CD14-positive monocyte (primary cell): ENCODE measurements around the gene SCAF4. TPM values are rescaled to one million over a fixed set of nuclear protein-coding genes. Genes with fewer than 3 reads are reported as not detected.
A peak's percentile ranks its signal among the peaks of the same experiment; 100 is the strongest.

Source experiments
- DNase-seq, 3 donors: peaks; one replicate each; pipeline ENCODE4 v3.0.0-alpha.2; 2011 to 2022
- H2AFZ ChIP-seq: 2 replicates; pipeline ENCODE4 v1.6.0; 2012; ENCODE audit warnings: mild to moderate bottlenecking, low read depth, low read length, inconsistent platforms; ENCODE audit not compliant: insufficient read depth, poor library complexity, severe bottlenecking
- H3K27ac ChIP-seq, 2 donors: 1 replicate in 1 of 2; 2 replicates in 1 of 2; pipeline ENCODE4 v1.5.1; 2012 to 2013; ENCODE audit warnings: low read length in 2 of 2, control low read depth in 1 of 2, inconsistent platforms in 1 of 2, low read depth in 1 of 2, mild to moderate bottlenecking in 1 of 2
- H3K27me3 ChIP-seq, 2 donors: one replicate each; pipeline versions ENCODE4 v1.6.0 to v1.6.1; 2011 to 2013; ENCODE audit warnings: low read length in 2 of 2; ENCODE audit not compliant: control insufficient read depth in 2 of 2, insufficient read depth in 2 of 2
- H3K36me3 ChIP-seq, 2 donors: replicated peaks in 1 of 2; 1 replicate in 1 of 2; 2 replicates in 1 of 2; pipeline versions ENCODE4 v1.5.1 to v1.6.1; 2012 to 2013; ENCODE audit warnings: low read length in 2 of 2, control low read depth in 1 of 2, inconsistent platforms in 1 of 2, mild to moderate bottlenecking in 1 of 2; ENCODE audit not compliant: insufficient read depth in 2 of 2, control insufficient read depth in 1 of 2
- H3K4me1 ChIP-seq, 2 donors: 1 replicate in 1 of 2; 2 replicates in 1 of 2; pipeline versions ENCODE4 v1.5.1 to v1.6.1; 2012 to 2013; ENCODE audit warnings: low read length in 2 of 2, control low read depth in 1 of 2, inconsistent platforms in 1 of 2, mild to moderate bottlenecking in 1 of 2, moderate library complexity in 1 of 2; ENCODE audit not compliant: insufficient read depth in 2 of 2, control insufficient read depth in 1 of 2
- H3K4me2 ChIP-seq: replicated peaks from 2 replicates; pipeline ENCODE3; 2012; ENCODE audit warnings: low read length, moderate library complexity, mild to moderate bottlenecking; ENCODE audit not compliant: poor library complexity, severe bottlenecking; ENCODE audit errors: extremely low read depth
- H3K4me3 ChIP-seq, 3 experiments: fragments of 200-600 bp in 1 of 3; sonication (generic) in 1 of 3; replicated peaks in 1 of 3; 1 replicate in 2 of 3; 2 replicates in 1 of 3; pipeline ENCODE4 v1.5.1; 2011 to 2013; ENCODE audit warnings: low read length in 3 of 3, mild to moderate bottlenecking in 3 of 3, control low read depth in 2 of 3, low read depth in 2 of 3, inconsistent platforms in 1 of 3, moderate library complexity in 1 of 3
- H3K79me2 ChIP-seq: 2 replicates; pipeline ENCODE4 v1.6.0; 2012; ENCODE audit warnings: mild to moderate bottlenecking, control low read depth, inconsistent platforms, low read length, moderate library complexity; ENCODE audit not compliant: insufficient read depth
- H3K9ac ChIP-seq: 2 replicates; pipeline ENCODE4 v1.6.0; 2017; ENCODE audit warnings: low read length, mild to moderate bottlenecking; ENCODE audit not compliant: insufficient read depth, poor library complexity, severe bottlenecking
- H3K9me3 ChIP-seq, 2 donors: replicated peaks in 1 of 2; 1 replicate in 1 of 2; 2 replicates in 1 of 2; pipeline versions ENCODE4 v1.5.1 to v1.6.1; 2012 to 2013; ENCODE audit warnings: low read length in 2 of 2, control low read depth in 1 of 2; ENCODE audit not compliant: control insufficient read depth in 1 of 2, insufficient read depth in 1 of 2
- H4K20me1 ChIP-seq: 2 replicates; pipeline ENCODE4 v1.6.0; 2012; ENCODE audit warnings: mild to moderate bottlenecking, low read length, control low read depth, moderate library complexity; ENCODE audit not compliant: insufficient read depth
- H3K27ac Mint-ChIP-seq, 7 donors: one replicate each; pipeline ENCODE4 v1.8.0; 2020; ENCODE audit warnings: mild to moderate bottlenecking in 7 of 7, mixed read lengths in 7 of 7, moderate library complexity in 6 of 7, inconsistent platforms in 2 of 7
- H3K27me3 Mint-ChIP-seq, 3 donors: one replicate each; pipeline ENCODE4 v1.8.0; 2021 to 2022; ENCODE audit warnings: low read depth in 3 of 3, mild to moderate bottlenecking in 3 of 3, mixed read lengths in 3 of 3, moderate library complexity in 3 of 3, inconsistent platforms in 1 of 3
- H3K36me3 Mint-ChIP-seq, 2 donors: one replicate each; pipeline ENCODE4 v1.8.0; 2020; ENCODE audit warnings: mixed read lengths in 2 of 2, inconsistent platforms in 1 of 2, mild to moderate bottlenecking in 1 of 2
- H3K4me1 Mint-ChIP-seq: one replicate; pipeline ENCODE4 v1.8.0; 2020; ENCODE audit warnings: mild to moderate bottlenecking, mixed read lengths
- H3K4me3 Mint-ChIP-seq, 2 donors: one replicate each; pipeline ENCODE4 v1.8.0; 2020; ENCODE audit warnings: mild to moderate bottlenecking in 2 of 2, mixed read lengths in 2 of 2, moderate library complexity in 1 of 2
- H3K9me3 Mint-ChIP-seq, 7 donors: one replicate each; pipeline ENCODE4 v1.8.0; 2020 to 2022; ENCODE audit warnings: mixed read lengths in 7 of 7, mild to moderate bottlenecking in 6 of 7, moderate library complexity in 6 of 7, inconsistent platforms in 2 of 7
- CTCF ChIP-seq: fragments of 200-600 bp; IDR thresholded peaks from one replicate; pipeline ENCODE4 v1.8.0; 2022; ENCODE audit warnings: antibody characterized with exemption, mild to moderate bottlenecking
- WGBS: methylation state at CpG from one replicate; pipeline ENCODE4 v1.1.5; 2013; ENCODE audit warnings: missing lambda C conversion rate; ENCODE audit not compliant: insufficient coverage; 5-methylcytosine and 5-hydroxymethylcytosine counted together
- intact Hi-C, 2 donors: fragments of 100-400 bp; cut with micrococcal nuclease; formaldehyde crosslinking; loops; one replicate each; pipeline versions ENCODE4 v1.15.0 to v1.15.1; 2023
- polyA plus RNA-seq, 3 donors: library from polyadenylated mRNA; depleted of rRNA in 1 of 3; unstranded in 2 of 3; stranded (reverse) in 1 of 3; fragments of 300-500 nt in 2 of 3; fragments of >200 nt in 1 of 3; fragmentation: Illumina TruSeq in 2 of 3; gene quantifications; 1 replicate in 2 of 3; 2 replicates in 1 of 3; pipeline ENCODE4 v1.2.3, GENCODE V29; 2012 to 2021

Gene SCAF4
- polyA plus RNA-seq, 3 donors: 4.6 to 28.7 (median 11.3) TPM

- Mint-ChIP-seq H3K27ac (no peak overlapping the region), H3K9me3 (peaks cover 0 to 4% (median 0%) of the 10 kb centered on the region in 7 donors), H3K27me3 (peaks cover 0 to 3% (median 0%) of the 10 kb centered on the region in 3 donors), H3K4me3 (no peak overlapping the region), H3K4me1 (peaks cover 10% of the 10 kb centered on the region), H3K36me3 (no peaks in the 10 kb centered on the region)
- no peak for DNase-seq
- Histone ChIP-seq H3K9ac (no peak overlapping the region), H4K20me1 (peaks cover 9% of the 10 kb centered on the region), H2AFZ (no peak overlapping the region), H3K79me2 (peaks cover 17% of the 10 kb centered on the region), H3K4me2 (no peak overlapping the region), H3K27me3 (no peaks in the 10 kb centered on the region), H3K27ac (no peak overlapping the region), H3K4me3 (no peak overlapping the region), H3K9me3 (no peaks in the 10 kb centered on the region), H3K36me3 (no peaks in the 10 kb centered on the region), H3K4me1 (peaks cover 14 to 22% of the 10 kb centered on the region in 2 donors)
- intact Hi-C loops: loop anchor here in 1 of 2 donors (10.0 kb wide), 1 partner anchor 659 kb away; the partner anchor contains the start of gene URB1
- TF ChIP-seq CTCF: no peak
- WGBS: 81% methylated on average over 2 of the region's 4 CpGs
Measured at GRCh38 chr21:31735511-31735992, 3.6 kb upstream of the SCAF4 start.

GRCh38 chr21:31733551-31734149, 1.7 kb upstream of the SCAF4 start:
- 75% methylated on average over 6 of the region's 6 CpGs for WGBS
- H3K9ac ChIP-seq: no peak overlapping the region
- peaks cover 36% of the 10 kb centered on the region for H3K79me2 ChIP-seq
- H2AFZ ChIP-seq: peak overlapping the region; percentile 92
- no peaks in the 10 kb centered on the region for H3K36me3 ChIP-seq
- peaks cover 30 to 41% of the 10 kb centered on the region in 2 donors for H3K4me1 ChIP-seq
- H3K4me1 Mint-ChIP-seq: peaks cover 11% of the 10 kb centered on the region
- no peaks in the 10 kb centered on the region for H3K9me3 ChIP-seq
- H3K9me3 Mint-ChIP-seq: no peaks in the 10 kb centered on the region
- H3K27me3 Mint-ChIP-seq: peaks cover 0 to 3% (median 0%) of the 10 kb centered on the region in 3 donors
- H3K27me3 ChIP-seq: no peaks in the 10 kb centered on the region
- peaks cover 28% of the 10 kb centered on the region for H4K20me1 ChIP-seq
- no peak overlapping the region for H3K27ac Mint-ChIP-seq
- no peak overlapping the region for H3K27ac ChIP-seq
- H3K4me3 ChIP-seq: peak overlapping the region in 1 of 3 experiments; percentile 91
- intact Hi-C loops: loop anchor here (5.0 to 10.0 kb wide), 2 partner anchors 76 to 661 kb away; partner anchors contain the start of genes SOD1 (in 2 of the 2) and URB1 (in 1 of the 2)
- H3K36me3 Mint-ChIP-seq: no peaks in the 10 kb centered on the region
- peak overlapping the region; percentile 88 for H3K4me2 ChIP-seq
- DNase-seq: no peak
- no peak overlapping the region for H3K4me3 Mint-ChIP-seq
- no peak for TF ChIP-seq CTCF
